ENCODE measurements around the gene TNFRSF9.

TNFRSF9 gene

DNA sequence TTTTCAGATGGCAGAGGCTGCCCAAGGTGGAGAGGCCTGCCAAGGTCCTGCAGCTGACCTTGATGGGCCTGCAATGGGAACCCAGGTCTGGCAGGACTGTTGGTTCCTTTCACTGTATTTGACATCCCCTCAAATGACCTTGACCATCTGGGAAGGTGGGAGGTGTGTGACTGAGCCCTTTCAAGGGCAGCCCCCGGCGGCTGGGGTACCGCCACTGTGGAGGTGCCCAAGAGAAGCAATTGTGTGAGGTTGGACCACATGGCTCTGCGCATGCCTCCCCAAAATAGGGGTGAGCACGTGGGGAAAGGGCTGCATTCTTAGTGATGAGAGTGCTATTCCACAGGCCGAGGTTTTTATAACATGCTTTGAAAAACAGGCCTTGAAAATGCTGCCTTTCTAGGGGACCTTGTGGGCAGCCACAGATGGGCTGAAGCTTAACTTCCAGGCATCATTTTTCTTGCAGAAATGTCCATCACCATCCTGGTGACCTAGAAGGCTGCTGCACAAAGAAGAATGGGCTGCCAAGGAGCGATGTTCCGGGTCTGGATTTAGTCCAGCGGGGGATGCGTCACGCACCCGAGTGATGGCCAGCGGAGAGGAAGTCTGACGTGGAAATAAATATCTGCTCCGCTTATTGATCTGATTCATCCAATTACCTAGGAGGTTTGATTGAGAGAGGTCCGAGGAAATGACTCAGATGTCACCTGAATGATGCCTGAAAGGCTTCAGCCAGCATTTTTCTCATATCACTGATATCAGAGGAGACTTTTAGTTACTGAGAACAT is 71.3 kb downstream of the TNFRSF9 start:
- no peak for DNase-seq (ENCODE audit: low read depth)

DNA sequence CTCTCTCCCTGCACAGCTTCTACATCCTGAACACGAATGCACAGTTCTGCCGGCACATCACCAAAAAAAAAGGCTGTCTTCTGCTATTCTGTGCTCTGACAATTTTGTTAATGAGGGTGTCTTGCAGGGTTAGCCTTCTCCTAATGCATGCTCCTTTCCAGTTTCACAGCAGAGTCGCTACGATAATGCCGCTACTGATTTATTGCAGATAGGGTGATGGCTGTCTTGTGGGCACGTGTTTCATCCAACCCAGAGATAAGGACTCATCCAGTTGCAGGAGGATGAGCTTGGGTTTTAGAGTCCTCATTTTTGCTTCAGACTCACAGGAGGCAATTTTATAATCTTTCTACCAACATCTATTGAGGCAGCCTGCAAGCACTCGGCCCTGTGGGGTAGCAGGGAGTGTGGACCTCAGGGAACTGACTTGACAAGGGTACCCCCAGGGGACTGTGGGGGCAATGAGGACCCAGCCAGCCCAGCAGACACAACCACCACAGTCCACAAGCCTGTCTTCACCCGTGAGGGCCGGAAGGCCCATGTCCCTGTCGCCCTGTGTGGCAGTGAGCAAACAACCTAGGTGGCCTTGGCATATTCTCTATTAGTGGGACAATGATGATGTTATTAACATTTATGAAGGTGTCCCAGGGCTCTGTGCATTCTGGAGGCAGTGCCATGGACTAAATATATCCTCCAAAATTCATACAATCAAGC is 72.4 kb downstream of the TNFRSF9 start:
- DNase-seq (ENCODE audit: low read depth) = no peak

GRCh38 chr1:7865978-7866377 is 74.7 kb downstream of the TNFRSF9 start:
- no peak for DNase-seq (ENCODE audit: low read depth)
